H1 (cell line): ENCODE measurements around the gene GPR68. TPM values are rescaled to one million over a fixed set of nuclear protein-coding genes. Genes with fewer than 3 reads are reported as not detected.

ENCODE experiments used
- FOSL1 ChIP-seq: IDR thresholded peaks from 2 replicates; pipeline ENCODE4 v1.6.1; 2011; ENCODE audit warnings: mild to moderate bottlenecking, low read depth, low read length, moderate library complexity; ENCODE audit not compliant: insufficient read depth
- MAFK ChIP-seq: IDR thresholded peaks from 2 replicates; pipeline ENCODE4 v1.6.1; 2012; ENCODE audit warnings: low read depth, mild to moderate bottlenecking, improper control_type of control experiment, low read length
- TEAD4 ChIP-seq: IDR thresholded peaks from 2 replicates; pipeline ENCODE4 v1.6.1; 2012; ENCODE audit warnings: low read depth, low read length, inconsistent platforms, mixed read lengths
- polyA plus RNA-seq, 7 experiments: library from polyadenylated mRNA; depleted of rRNA in 3 of 7; stranded (reverse) in 5 of 7; unstranded in 2 of 7; fragments of >200 nt in 5 of 7; fragments of 200-250 nt in 2 of 7; gene quantifications; 1 replicate in 5 of 7; 2 replicates in 1 of 7; 4 replicates in 1 of 7; pipeline versions ENCODE4 v1.2.1 to v1.2.3, GENCODE V29; 2011 to 2013; ENCODE audit warnings: missing spikeins in 2 of 7, mixed read lengths in 2 of 7
- total RNA-seq: library from RNA; stranded (reverse); fragmentation: NEBNext Ultra II Directional; extraction: Animal tissue kit (Norgen Biotek cat#: 25700); gene quantifications from 2 replicates; pipeline ENCODE4 v1.2.1, GENCODE V29; 2021

Gene GPR68
- total and polyA plus RNA-seq, 2 of the 8 experiments (the other 6 are each of a cell fraction or from before 2014, with no cell fraction given), result 0.22 to 0.76 TPM

GRCh38 chr14:91278383-91278715 lies 33.8 kb upstream of the GPR68 start (continued):
- TF ChIP-seq TEAD4 (no peak), FOSL1 (no peak), MAFK (no peak)
